HCT116 (cell line): ENCODE data around the gene COL18A1.

Experiments used
- CEBPB ChIP-seq: IDR thresholded peaks from 2 replicates; pipeline ENCODE4 v1.6.1; 2012; ENCODE audit warnings: low read depth
- EGR1 ChIP-seq: IDR thresholded peaks from 2 replicates; pipeline ENCODE4 v1.6.1; 2012; ENCODE audit warnings: low read depth
- ELF1 ChIP-seq: IDR thresholded peaks from 2 replicates; pipeline ENCODE4 v1.6.1; 2012; ENCODE audit warnings: low read depth, borderline replicate concordance
- EZH2 ChIP-seq: fragments of 200-600 bp; sonication (generic); IDR thresholded peaks from 2 replicates; pipeline ENCODE4 v1.6.1; 2017; ENCODE audit warnings: antibody characterized with exemption, mixed run types
- EZH2phosphoT487 ChIP-seq: fragments of 200-600 bp; IDR thresholded peaks from 2 replicates; pipeline ENCODE4 v1.6.1; 2018; ENCODE audit warnings: antibody characterized with exemption, borderline replicate concordance
- POLR2A ChIP-seq: IDR thresholded peaks from 2 replicates; pipeline ENCODE4 v1.7.0; 2011; ENCODE audit warnings: borderline replicate concordance; ENCODE audit not compliant: insufficient read depth, insufficient read length; ENCODE audit errors: extremely low read depth
- POLR2AphosphoS5 ChIP-seq: IDR thresholded peaks from 2 replicates; pipeline ENCODE4 v1.6.1; 2011; ENCODE audit warnings: mild to moderate bottlenecking, low read depth, low read length, moderate library complexity
- YY1 ChIP-seq: IDR thresholded peaks from 2 replicates; pipeline ENCODE4 v1.6.1; 2011; ENCODE audit warnings: low read length, low read depth, moderate library complexity, mild to moderate bottlenecking; ENCODE audit not compliant: insufficient replicate concordance; ENCODE audit errors: extremely low read depth
- TF ChIP-seq, protein P1 (sequence below), 3 experiments: fragments of 200-600 bp in 1 of 3; sonication (generic) in 1 of 3; IDR thresholded peaks in 2 of 3; conservative IDR thresholded peaks in 1 of 3; 2 replicates each; pipeline ENCODE4 v1.5.1; 2012 to 2017; ENCODE audit warnings: low read depth in 2 of 3, low read length in 2 of 3, antibody characterized with exemption in 1 of 3, borderline replicate concordance in 1 of 3, control low read depth in 1 of 3, mild to moderate bottlenecking in 1 of 3, mixed read lengths in 1 of 3, mixed run types in 1 of 3, moderate library complexity in 1 of 3; ENCODE audit not compliant: insufficient read depth in 1 of 3
- TF ChIP-seq, protein P2 (sequence below): IDR thresholded peaks from 2 replicates; pipeline ENCODE4 v1.6.1; 2012
- TF ChIP-seq, protein P3 (sequence below): IDR thresholded peaks from 2 replicates; pipeline ENCODE4 v1.6.1; 2012
- TF ChIP-seq, protein P4 (sequence below): IDR thresholded peaks from 2 replicates; pipeline ENCODE4 v1.6.1; 2011; ENCODE audit warnings: mild to moderate bottlenecking, low read length, moderate library complexity; ENCODE audit not compliant: insufficient replicate concordance; ENCODE audit errors: extremely low read depth
- TF ChIP-seq, protein P5 (sequence below): IDR thresholded peaks from 2 replicates; pipeline ENCODE4 v1.6.1; 2012; ENCODE audit warnings: low read depth

DNA sequence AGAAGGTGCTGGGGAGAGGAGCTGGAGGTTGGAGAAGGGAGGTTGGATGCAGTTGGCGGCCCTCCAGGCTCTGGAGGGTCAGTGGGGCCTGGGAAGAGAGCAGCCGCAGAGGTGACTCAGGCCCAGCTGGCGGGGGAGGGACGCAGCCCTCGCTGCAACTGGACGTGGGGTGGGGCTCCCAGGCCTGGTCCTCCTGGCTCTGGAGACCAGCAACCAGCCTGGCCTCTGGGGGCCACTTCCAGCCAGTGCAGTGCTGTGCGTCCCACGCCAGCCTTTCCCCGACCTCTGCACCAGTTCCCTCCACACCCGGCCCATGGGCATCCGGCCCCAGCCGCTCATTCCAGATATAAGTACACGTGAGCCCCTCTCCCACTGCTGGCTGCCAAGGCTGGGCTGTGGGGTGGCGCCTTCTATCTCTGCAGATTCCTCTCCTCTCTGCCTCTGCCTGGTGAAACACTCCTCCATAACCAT, 38.0 kb upstream of the COL18A1 start:
- TF ChIP-seq EZH2phosphoT487 (no peak), POLR2A (no peak), CEBPB (no peak), POLR2AphosphoS5 (no peak), ELF1 (no peak), YY1 (no peak), EGR1 (no peak), EZH2 (no peak)
- TF ChIP-seq, protein P1, sequence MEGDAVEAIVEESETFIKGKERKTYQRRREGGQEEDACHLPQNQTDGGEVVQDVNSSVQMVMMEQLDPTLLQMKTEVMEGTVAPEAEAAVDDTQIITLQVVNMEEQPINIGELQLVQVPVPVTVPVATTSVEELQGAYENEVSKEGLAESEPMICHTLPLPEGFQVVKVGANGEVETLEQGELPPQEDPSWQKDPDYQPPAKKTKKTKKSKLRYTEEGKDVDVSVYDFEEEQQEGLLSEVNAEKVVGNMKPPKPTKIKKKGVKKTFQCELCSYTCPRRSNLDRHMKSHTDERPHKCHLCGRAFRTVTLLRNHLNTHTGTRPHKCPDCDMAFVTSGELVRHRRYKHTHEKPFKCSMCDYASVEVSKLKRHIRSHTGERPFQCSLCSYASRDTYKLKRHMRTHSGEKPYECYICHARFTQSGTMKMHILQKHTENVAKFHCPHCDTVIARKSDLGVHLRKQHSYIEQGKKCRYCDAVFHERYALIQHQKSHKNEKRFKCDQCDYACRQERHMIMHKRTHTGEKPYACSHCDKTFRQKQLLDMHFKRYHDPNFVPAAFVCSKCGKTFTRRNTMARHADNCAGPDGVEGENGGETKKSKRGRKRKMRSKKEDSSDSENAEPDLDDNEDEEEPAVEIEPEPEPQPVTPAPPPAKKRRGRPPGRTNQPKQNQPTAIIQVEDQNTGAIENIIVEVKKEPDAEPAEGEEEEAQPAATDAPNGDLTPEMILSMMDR (IDR thresholded peaks at IDR 0.05 in 2 of 3, conservative IDR thresholded peaks at IDR 0.05 in 1 of 3; ENCODE audit: borderline replicate concordance in 1 of 3, insufficient read depth in 1 of 3, low read depth in 2 of 3, low read length in 2 of 3), result no peak
- TF ChIP-seq, protein P2, sequence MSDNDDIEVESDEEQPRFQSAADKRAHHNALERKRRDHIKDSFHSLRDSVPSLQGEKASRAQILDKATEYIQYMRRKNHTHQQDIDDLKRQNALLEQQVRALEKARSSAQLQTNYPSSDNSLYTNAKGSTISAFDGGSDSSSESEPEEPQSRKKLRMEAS, result no peak
- TF ChIP-seq, protein P3, sequence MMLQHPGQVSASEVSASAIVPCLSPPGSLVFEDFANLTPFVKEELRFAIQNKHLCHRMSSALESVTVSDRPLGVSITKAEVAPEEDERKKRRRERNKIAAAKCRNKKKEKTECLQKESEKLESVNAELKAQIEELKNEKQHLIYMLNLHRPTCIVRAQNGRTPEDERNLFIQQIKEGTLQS, result no peak
- TF ChIP-seq, protein P4, sequence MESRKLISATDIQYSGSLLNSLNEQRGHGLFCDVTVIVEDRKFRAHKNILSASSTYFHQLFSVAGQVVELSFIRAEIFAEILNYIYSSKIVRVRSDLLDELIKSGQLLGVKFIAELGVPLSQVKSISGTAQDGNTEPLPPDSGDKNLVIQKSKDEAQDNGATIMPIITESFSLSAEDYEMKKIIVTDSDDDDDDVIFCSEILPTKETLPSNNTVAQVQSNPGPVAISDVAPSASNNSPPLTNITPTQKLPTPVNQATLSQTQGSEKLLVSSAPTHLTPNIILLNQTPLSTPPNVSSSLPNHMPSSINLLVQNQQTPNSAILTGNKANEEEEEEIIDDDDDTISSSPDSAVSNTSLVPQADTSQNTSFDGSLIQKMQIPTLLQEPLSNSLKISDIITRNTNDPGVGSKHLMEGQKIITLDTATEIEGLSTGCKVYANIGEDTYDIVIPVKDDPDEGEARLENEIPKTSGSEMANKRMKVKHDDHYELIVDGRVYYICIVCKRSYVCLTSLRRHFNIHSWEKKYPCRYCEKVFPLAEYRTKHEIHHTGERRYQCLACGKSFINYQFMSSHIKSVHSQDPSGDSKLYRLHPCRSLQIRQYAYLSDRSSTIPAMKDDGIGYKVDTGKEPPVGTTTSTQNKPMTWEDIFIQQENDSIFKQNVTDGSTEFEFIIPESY, result no peak
- TF ChIP-seq, protein P5, sequence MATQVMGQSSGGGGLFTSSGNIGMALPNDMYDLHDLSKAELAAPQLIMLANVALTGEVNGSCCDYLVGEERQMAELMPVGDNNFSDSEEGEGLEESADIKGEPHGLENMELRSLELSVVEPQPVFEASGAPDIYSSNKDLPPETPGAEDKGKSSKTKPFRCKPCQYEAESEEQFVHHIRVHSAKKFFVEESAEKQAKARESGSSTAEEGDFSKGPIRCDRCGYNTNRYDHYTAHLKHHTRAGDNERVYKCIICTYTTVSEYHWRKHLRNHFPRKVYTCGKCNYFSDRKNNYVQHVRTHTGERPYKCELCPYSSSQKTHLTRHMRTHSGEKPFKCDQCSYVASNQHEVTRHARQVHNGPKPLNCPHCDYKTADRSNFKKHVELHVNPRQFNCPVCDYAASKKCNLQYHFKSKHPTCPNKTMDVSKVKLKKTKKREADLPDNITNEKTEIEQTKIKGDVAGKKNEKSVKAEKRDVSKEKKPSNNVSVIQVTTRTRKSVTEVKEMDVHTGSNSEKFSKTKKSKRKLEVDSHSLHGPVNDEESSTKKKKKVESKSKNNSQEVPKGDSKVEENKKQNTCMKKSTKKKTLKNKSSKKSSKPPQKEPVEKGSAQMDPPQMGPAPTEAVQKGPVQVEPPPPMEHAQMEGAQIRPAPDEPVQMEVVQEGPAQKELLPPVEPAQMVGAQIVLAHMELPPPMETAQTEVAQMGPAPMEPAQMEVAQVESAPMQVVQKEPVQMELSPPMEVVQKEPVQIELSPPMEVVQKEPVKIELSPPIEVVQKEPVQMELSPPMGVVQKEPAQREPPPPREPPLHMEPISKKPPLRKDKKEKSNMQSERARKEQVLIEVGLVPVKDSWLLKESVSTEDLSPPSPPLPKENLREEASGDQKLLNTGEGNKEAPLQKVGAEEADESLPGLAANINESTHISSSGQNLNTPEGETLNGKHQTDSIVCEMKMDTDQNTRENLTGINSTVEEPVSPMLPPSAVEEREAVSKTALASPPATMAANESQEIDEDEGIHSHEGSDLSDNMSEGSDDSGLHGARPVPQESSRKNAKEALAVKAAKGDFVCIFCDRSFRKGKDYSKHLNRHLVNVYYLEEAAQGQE, result no peak
